ENCODE results near the gene POGLUT3.

DNA sequence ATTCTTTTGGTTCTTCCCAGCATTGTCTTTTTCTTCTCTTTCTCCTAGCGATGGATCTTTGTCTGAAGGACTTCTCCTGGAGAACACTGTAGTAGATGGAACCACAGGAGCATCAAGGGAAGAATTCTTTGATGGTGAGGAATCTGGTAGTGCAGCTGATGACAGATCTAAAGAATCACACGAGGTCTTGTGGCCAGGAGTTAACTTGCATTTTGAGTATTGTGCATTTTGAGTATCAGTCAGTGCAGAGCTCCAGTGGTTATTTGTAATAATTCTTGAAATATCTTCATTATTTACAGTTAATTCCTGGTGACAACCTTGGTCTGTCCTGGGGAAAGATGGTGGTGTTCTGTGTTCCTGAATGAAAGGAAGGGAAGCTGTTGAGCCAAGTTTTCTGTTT is 14.5 kb upstream of the POGLUT3 start:
- no peak for TF ChIP-seq EZH2 (IDR thresholded peaks at IDR 0.05; ENCODE audit: borderline replicate concordance, insufficient read depth, low read length, poor library complexity, severe bottlenecking)
- no peak for TF ChIP-seq TAF1 (IDR thresholded peaks at IDR 0.05; ENCODE audit: low read depth)
- TF ChIP-seq, protein P1, sequence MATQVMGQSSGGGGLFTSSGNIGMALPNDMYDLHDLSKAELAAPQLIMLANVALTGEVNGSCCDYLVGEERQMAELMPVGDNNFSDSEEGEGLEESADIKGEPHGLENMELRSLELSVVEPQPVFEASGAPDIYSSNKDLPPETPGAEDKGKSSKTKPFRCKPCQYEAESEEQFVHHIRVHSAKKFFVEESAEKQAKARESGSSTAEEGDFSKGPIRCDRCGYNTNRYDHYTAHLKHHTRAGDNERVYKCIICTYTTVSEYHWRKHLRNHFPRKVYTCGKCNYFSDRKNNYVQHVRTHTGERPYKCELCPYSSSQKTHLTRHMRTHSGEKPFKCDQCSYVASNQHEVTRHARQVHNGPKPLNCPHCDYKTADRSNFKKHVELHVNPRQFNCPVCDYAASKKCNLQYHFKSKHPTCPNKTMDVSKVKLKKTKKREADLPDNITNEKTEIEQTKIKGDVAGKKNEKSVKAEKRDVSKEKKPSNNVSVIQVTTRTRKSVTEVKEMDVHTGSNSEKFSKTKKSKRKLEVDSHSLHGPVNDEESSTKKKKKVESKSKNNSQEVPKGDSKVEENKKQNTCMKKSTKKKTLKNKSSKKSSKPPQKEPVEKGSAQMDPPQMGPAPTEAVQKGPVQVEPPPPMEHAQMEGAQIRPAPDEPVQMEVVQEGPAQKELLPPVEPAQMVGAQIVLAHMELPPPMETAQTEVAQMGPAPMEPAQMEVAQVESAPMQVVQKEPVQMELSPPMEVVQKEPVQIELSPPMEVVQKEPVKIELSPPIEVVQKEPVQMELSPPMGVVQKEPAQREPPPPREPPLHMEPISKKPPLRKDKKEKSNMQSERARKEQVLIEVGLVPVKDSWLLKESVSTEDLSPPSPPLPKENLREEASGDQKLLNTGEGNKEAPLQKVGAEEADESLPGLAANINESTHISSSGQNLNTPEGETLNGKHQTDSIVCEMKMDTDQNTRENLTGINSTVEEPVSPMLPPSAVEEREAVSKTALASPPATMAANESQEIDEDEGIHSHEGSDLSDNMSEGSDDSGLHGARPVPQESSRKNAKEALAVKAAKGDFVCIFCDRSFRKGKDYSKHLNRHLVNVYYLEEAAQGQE (IDR thresholded peaks at IDR 0.05; ENCODE audit: borderline replicate concordance), result no peak

Data from neural cell (in vitro differentiated cells).